ENCODE results near the gene SMYD4.
A peak's percentile ranks its signal among the peaks of the same experiment; 100 is the strongest.
"Not testable (repeated sequence)": the region's sequence is repeated elsewhere in the genome, so short reads cannot be mapped to it uniquely, and the experiment has no call there.

Gene SMYD4

DNA sequence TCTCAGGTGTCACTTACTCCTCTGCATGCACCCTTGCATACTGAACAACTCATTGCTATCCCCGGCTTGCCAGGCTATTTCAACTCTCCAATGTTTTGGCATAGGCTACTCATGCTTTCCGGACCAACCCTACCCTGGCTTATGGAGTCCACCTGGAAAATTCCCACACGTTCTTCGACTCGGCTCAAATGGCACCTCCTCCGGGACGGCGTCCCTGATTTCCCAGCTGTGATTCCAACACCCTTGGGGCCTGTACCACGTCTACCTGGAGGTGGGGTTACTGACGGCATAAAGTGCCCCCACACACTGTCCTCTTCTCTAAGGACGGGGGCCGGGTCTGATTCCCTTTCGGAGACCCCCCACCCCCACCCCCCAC lies 498 bp downstream of the SMYD4 start:
- DNase-seq = peak; percentile 22

DNA sequence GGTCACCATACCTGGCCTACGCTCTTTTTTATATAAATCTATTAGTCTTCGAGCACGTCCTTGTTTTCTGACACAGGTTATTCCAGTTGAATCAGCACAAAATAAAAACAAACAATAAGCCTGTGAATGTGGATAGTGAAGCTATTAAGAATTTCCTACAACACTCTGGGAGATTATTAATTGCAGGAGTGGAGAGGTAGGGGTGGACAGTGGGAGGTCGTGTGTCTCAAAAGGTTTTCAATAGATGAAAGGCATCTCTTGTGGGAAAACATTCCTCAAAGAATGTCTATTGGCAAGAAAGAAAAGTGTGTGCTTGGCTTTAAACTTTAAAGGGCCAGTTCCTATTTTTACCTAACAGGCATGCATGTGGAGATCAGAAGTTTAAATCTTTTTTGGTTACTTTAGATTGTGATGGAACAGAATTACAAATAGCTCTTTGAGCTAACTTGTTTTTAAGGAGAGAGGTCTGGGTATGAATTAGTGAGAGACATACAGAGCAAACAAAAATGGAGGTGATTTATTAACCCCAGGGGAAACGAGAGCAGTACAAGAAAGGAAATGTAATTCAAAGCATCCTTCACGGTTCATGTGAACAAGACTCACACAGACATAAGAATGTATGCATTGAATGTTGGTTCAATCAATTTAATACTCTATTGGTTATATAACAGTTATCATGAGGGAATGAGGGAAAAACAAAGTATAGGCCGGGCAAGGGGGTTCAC lies 9.0 kb downstream of the SMYD4 start:
- DNase-seq = no peak

DNA sequence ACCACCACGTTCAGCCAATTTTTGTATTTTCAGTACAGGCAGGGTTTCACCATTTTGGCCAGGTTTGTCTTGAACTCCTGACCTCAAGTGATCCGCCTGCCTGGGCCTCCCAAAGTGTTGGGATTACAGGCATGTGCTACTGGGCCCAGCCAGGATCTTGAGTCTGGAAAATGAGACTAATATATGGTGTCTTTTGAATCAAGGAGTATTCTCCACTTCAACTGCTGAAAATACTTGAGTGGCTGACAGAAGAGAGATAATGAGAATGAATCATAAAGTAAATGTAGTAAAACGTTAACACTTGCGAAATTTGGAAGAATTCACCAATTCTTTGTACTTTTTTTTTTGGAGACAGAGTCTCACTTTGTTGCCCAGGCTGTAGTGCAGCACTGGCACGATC lies 16.6 kb downstream of the SMYD4 start:
- DNase-seq = no peak

DNA sequence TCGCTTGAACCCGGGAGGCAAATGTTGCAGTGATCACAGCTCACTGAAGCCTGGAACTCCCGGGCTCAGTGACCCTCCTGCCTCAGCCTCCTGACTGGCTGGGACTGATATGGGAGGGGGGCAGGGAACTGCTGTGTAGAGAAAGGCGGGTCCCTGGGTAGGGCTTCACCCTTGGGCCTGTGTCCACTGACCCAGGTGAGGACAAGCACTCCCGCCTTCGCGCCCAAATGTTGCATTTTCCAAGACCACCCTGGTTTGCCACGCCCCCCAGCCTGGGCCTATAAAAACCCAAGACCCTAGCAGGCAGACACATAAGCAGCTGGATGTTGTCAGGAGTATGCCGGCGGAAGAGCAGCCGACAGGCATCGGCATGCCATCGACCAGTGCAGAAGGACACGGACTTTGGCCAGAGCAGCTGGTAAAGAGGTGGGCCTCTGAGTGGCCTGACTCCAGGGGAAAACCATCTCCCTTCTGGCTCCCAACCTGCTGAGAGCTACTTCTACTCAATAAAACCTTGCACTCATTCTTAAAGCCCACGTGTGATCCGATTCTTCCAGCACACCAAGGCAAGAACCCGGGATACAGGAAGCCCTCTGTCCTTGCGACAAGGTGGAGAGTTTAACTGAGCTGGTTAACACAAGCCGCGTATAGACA lies 19.1 kb downstream of the SMYD4 start:
- DNase-seq = no peak

DNA sequence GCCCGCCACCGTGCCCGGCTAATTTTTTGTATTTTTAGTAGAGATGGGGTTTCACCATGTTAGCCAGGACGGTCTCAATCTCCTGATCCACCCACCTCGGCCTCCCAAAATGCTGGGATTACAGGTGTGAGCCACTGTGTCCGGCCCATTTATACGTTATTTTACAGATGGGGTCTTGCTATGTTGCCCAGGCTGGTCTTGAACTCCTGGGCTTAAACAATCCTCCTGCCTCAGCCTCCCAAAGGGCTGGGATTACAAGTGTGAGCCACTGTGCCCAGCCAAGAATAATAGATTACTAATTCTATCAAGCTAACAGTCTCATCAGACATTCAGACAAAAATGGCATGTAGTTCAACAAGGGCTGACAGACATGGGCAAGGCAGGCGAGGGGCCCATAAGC lies 19.9 kb downstream of the SMYD4 start:
- not testable (repeated sequence) for DNase-seq

DNA sequence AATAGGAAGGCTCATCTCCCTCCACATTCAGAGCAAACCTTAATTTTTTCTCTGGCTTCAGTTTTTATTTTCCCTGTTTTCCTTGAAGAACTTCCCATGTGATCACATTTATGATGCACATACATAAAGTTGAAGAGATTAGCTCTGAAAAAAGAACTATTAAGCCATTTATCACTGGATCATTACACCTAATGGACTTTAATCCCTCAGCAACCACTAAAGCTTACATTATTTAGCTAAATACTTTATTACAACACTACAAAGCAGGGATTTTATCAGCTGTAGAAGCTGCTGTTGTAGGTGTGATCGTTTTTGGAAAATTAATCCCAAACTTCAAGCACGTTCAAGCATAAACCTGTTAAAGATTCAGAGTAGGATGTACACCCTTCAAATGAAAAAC lies 21.1 kb downstream of the SMYD4 start:
- DNase-seq = no peak

DNA sequence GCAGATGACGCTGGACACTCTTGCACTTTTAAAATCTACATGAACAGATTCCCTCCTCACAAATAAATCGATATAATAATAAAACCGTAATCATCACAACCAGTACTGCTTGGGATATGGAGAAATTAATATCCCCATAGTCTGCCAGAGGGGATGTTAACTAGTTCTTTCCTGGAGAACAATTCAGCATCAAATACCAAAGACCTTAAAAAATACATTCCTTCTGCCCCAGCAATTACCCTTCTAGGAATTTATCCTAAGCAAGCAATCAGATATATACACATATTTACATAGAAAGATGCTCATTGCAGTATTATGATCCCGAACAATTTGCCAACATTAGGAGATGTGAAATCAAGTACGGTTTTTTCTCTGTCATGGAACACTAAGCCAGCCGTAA lies 21.8 kb downstream of the SMYD4 start:
- DNase-seq = no peak

DNA sequence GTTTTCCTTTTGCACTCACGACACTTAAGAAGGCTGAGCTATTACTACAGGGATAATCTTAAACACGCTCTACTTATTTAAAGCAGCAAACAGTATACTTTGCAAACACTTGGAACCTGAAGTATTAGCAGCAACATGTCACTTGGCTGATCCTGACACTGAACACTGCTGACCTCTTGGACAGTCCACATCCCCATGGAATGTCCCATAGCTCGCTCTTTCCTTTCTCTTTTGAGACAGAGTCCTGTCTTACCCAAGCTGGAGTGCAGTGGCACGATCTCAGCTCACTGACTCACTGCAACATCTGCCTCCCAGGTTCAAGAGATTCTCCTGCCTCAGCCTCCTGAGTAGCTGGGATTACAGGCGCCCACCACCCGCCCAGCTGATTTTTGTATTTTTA lies 26.4 kb downstream of the SMYD4 start:
- DNase-seq = no peak

DNA sequence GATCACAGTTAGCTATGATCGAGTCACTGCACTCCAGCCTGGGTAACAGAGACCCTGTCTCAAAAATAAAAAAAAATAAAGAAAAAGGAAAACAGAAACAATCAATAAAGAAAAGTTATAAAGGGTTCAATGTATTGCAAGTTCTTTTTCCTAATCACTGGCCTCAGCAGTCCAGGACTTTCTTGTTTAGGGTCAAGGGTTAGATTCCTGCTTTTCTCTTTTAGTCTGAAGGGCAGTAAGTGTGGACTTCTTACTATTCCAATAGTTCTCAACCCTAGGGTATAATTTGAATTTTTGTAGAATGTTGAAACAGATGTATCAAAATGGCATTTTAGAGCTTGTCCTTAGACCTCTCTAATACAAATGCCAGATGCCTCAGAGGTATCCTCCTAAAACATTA lies 27.3 kb downstream of the SMYD4 start:
- no peak for DNase-seq

DNA sequence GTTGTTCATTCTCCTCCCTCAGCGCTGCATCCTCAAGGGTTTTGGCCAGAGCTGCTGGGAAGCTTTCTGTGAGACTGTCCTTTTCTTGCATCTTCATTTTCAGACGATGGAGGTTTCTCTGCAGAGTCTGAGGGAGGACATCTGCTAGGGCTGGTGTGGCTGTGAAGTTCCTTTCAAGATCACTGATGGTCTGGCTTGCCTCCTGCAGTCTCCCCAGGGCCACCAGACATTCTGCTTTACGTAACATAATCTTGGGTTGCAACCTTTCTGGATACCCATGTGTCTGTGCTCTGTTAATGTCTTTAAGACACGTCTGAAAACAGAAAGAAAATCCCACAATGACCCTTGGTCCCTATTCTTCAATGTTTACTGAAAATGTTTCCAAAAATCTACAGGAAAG lies 29.0 kb downstream of the SMYD4 start:
- DNase-seq = no peak

DNA sequence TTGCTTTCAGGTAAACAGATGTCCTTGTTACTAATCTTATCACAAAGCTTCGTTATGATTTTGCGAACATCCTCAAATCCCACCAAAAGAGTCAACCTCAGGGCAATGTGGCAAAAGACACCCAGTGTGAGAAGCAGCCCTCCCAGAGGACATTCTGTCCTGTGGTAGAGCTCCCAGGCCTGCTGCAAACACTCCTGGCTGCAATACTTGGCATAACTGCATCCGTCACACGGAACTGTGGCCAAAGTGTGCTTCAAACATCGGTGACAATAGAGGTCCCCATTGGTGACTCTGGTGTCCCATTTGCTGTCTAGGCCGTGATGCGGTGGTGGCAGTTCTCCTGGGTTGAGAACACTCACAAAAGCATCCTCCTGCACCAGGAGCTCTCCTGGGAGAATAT lies 29.5 kb downstream of the SMYD4 start:
- DNase-seq = no peak

DNA sequence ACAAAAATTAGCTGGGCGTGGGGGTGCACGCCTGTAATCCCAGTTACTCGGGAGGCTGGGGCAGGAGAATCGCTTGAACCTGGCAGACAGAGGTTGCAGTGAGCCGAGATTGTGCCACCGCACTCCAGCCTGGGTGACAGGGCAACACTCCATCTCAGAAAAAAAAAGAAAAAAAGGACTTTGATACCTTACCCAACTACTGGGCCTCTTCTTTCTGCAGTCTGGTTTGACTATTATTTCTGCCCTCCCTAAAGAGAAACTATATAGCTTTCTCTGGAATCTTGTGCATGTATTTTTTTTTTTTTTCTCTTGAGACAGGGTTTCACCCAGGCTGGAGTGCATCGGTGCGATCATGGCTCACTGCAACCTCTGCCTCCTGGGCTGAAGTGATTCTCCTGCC lies 31.9 kb downstream of the SMYD4 start:
- not testable (repeated sequence) for DNase-seq

DNA sequence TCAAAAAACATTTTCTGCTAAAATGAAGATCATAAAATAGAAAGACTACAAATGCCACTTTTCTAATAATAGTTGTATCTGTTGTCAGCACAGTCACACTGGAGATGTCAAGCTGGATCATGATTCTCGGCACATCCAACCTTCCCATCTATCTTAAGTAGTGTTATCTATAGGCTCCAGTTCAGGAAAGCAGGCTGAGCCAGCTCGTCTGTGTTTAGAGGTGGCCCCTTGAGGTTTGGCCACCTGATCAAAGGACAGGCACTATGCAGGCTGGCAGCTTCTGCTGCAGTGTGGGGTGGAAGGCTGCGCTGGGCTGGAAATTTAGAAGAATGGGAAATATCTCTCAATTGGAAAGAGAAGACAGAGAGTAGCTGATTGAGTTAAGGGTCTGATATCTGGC lies 32.4 kb downstream of the SMYD4 start:
- DNase-seq = no peak

DNA sequence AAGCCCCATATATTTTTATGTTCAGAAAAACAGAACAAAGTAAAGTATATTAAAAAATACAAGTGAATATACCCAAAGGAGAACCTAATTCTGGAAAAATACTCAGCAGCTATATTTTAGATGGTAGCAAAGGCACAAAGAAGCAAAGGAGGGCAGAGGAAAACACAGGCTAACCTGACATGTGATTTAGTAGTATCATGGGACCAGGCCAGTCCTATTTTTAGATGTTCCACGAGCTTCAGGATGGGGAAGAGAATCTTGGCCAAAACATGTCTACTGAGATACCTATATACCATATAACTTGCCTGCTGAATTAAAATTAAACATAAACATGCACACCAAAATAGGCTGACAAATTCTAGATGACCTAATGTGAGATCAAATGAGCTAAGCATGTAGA lies 32.9 kb downstream of the SMYD4 start:
- no peak for DNase-seq

DNA sequence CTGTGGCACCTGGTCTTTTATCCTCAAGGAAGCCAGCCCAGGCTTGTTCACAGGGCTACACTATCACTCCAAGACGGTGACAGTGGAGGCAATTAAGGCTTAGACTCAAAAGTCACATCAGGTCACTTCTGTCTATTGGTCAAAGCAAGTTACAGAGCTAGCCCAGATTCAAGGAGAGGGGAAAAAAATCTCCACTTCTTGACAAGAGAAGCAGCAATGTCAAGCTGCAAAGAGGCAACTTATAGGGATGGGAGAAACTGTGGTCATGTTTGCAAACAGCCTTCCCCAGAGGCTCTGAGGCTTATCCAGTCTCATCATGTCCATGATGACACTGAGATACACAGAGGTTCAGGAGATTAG lies 36.3 kb downstream of the SMYD4 start:
- DNase-seq = no peak

DNA sequence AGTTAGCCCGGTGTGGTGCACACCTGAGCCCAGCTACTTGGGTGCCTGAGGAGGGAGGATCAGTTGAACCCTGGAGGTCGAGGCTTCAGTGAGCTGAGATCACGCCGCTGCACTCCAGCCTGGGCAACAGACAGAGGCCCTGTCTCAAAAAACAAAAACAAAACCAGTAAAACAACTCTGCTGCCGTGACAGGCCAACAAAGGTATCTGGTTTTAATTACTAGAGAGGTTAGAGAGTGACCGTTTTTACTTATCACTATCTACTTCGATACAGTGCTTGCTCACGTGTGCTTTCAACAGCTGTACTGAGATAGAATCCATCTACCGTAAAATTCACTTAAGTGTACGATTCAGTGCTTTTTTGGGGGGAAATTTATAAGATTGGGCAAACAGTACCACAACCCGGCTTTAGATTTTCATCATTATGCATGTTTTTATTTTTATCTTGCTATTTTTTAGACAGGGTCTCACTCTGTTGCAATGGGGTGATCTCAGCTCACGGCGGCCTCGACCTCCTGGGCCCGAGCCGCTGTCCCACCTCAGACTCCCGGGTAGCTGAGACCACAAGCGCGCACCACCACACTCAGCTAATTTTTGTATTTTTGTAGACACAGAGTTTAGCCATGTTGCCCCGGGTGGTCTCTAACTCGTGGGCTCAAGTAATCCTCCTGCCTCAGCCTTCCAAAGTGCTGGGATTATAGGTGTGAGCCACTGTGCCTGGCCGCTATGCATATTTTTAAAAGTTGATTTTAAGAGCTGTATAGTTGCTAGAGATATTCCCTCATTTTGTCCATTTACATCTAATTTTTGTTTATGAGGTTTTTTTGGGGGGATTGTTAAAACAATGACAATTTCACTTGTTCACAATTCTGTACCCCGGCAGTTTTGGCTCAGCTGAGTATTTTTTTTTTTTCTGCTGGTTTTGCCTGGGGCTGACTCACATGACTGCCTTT lies 36.9 kb downstream of the SMYD4 start:
- no peak for DNase-seq

DNA sequence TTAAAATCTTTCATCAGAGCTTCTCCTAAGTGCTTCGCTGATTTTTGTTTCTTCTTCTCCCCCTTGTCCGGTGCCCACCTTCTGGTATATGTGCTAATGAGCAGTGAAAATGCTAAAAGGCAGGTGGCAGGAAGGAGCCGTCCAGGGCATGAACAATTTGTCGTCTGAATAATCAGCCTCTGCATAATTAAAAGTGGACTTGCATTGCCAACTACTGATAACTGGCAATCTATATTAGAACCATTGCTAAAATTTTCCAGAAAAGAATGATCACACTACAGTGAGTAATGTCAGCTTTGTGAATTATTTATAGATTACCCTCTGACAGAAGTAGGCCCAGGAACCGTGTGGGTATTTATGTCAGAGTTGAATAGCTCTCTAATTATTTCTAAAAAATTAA lies 39.8 kb downstream of the SMYD4 start:
- no peak for DNase-seq

DNA sequence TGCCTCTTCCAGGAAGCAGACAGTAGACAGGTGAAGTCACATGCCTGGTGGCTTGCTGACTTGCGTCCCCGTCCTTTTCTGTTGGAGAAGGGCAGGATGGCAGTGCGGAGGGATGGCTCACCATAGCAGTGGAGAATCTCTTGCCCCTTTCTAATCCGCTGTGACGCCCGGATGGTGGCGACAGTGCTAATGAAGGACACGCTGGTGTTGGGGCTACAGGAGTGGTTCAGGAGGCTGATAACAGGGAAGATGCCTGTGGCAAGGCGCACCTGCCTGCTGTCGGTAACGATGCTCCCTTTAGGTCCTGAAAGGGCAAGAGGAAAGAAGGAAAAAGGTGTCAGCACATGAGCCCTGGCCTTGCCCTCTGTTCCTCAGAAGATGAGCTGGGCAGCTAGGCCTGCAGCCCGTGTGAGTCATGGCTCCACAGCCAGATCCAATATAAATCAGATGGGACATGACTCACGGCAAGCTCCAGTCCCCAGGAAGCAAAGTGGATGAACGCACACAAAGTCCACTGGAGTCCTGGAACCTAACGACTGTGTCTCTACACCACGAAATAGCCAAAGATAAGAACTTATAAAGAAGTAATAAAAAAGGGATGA lies 42.3 kb downstream of the SMYD4 start:
- DNase-seq = no peak

DNA sequence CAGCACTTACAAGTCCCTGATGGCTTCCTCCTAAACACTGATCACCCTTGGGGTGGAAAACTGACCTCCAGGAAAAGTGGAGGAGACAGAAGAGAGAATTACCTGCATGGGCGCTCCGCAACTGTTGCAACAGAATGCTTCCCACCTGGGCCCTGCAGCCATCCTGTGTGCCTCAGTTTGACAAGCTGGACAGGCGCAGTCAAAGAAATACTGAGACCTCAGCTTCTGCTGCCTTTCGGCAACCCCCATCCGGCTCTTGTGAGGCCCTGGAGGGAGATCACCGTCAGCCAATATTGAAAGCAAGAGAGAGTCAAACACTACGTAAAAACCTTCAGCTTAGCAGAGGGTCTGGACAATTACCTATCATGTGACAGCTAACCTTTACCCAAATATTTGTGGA lies 43.0 kb downstream of the SMYD4 start:
- DNase-seq = no peak

DNA sequence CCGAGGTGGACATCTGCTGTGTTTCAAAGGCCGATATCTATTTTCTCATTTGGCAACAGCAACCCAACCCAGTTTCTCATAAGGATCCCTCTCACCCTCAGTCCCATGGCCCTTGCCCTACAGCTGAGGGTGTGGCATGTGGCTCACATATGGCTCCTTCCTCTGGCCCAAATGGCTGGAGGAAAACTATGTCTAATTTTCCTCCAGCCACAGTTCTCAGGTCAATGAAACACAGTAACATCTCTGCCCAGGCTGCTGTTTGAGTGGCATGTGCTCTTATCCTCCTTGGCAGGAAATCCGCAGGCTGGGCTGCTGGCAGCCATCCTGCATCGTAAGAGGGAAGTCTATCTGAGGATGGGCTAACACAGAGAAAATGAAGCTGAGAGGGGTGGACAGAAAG lies 43.8 kb downstream of the SMYD4 start:
- no peak for DNase-seq

DNA sequence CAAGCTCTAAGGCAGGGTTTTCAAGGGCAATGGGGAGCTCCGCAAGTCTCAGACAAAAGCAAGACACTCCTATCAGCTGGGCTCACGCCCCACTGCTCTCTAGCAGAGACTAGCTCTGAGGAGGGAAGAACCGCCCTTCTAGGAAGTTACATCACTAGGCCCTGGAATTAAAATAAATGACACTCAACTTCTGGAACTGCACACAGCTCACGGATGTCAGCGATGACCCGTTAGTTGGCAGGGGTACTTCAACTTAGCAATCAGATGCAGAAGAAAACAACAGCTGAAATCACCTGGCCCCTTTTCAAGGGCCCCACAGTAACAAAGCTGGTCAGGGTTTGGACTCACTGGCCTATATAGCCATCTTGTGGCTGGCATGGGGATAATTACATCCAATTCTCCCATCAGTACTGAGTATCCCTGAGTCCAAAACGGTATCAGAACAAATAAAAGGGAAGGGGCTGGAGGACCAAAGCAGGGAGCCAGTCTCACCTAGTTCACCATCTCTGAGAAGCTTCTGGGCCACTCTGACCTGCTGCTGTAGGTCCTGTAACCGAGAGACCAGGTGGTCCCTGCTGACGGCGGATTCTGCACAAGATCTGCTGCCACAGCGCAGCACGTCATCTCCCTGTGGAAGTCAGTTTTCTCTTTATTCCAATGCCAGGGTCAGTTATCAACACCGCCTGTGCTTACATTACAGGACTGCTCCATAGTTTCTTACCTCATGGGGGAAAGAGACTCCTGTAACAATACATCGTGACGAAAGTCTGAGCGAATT lies 45.7 kb downstream of the SMYD4 start:
- DNase-seq = peak; percentile 42

DNA sequence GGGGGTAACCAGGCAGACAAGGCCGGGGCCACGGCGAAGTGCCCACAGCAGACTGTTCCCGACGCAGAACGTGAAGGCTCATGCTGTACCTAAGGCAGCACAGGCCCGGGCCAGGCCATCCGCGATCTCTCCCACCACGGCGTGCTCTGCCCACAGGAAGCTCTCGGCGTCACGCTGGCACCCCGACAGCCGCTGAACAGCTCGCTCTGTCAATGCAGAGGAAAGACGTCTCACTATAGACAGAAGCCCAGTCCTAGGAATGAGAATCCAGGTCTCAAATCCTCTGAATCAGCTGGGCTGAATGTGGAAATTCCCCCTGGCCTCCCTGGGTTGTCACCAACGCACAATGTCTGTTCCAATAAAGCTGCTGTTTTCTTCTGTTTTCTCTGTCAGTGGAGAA lies 46.4 kb downstream of the SMYD4 start:
- no peak for DNase-seq

DNA sequence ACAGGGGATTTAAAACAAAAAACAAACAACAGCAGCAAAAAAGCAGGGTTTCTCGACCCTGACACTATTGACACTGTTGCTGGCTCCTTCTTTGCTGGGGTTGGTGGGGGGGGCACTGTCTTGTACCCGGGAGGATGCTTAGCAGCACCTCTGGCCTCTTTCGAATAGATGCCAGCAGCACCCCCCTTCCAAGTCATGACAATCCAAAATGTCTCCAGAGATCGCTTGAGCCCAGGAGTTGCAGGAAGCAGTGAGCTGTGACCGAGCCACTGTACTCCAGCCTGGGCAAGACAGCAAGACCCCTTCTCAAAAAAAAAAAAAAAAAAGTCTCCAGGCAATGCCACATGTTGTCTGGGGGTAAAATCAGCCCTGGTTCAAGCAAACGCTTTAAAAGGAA lies 47.5 kb downstream of the SMYD4 start:
- no peak for DNase-seq
